K562 (cell line): ENCODE data around the gene PRKAG2. TPM values are rescaled to one million over a fixed set of nuclear protein-coding genes. Genes with fewer than 3 reads are reported as not detected.

Experiments used
- ATAC-seq: fragments of 200-7000 bp; cut with Tn5 transposase; 3 replicates; pipeline ENCODE4 v1.9.1; 2020; ENCODE audit warnings: moderate library complexity
- BruUV-seq: library from RNA; stranded (reverse); fragments of 400-500 nt; replicated peaks from 2 replicates; lab custom pipeline; 2021; lab: Mats Ljungman, UMichigan
- CTCF ChIA-PET: fragments of 300-600 bp; formaldehyde crosslinking; extraction: SDS; loops from one replicate; lab custom pipeline; 2021; ENCODE audit warnings: low intra/inter-chr PET ratio; lab: Yijun Ruan, JAX
- POLR2A ChIA-PET: fragments of 300-600, 350-650 bp; sonication (Branson Sonifier 250); formaldehyde crosslinking; extraction: SDS; loops from one replicate; lab custom pipeline; 2021; ENCODE audit warnings: antibody characterized with exemption, inconsistent platforms; lab: Yijun Ruan, JAX
- DNase-seq, 4 experiments: peaks; one replicate each; pipeline versions ENCODE4 v3.0.0 to v3.0.0-alpha.2; 2011 to 2018; ENCODE audit warnings: low spot score in 3 of 4, mixed read lengths in 3 of 4; ENCODE audit errors: extremely low read depth in 1 of 4
- FAIRE-seq: peaks from 2 replicates; lab custom pipeline; 2011; peaks lifted over from hg19 to GRCh38; lab: Jason Lieb, UNC
- H2AFZ ChIP-seq: 2 replicates; pipeline ENCODE4 v1.6.0; 2011; ENCODE audit warnings: low read depth, low read length, control low read depth, inconsistent platforms
- H3K27ac ChIP-seq: fragments of 200-600 bp; 3 replicates; pipeline ENCODE4 v1.8.0; 2011; ENCODE audit warnings: low read depth, mild to moderate bottlenecking, control low read depth, inconsistent platforms, low read length, moderate library complexity, mixed read lengths; ENCODE audit errors: extremely low read depth
- H3K27me3 ChIP-seq, 2 experiments: fragments of 300-600 bp in 1 of 2; 2 replicates in 1 of 2; 3 replicates in 1 of 2; pipeline versions ENCODE4 v1.6.0 to v1.8.0; 2011; ENCODE audit warnings: inconsistent platforms in 2 of 2, low read length in 2 of 2, mild to moderate bottlenecking in 1 of 2, mixed read lengths in 1 of 2, moderate library complexity in 1 of 2; ENCODE audit not compliant: control insufficient read depth in 2 of 2, insufficient read depth in 2 of 2
- H3K36me3 ChIP-seq: fragments of 300-600 bp; 3 replicates; pipeline ENCODE4 v1.8.0; 2011; ENCODE audit warnings: mild to moderate bottlenecking, low read length, inconsistent platforms; ENCODE audit not compliant: control insufficient read depth, insufficient read depth
- H3K4me1 ChIP-seq, 2 experiments: fragments of 200-600 bp in 1 of 2; replicated peaks in 1 of 2; 2 replicates in 1 of 2; 3 replicates in 1 of 2; pipeline versions ENCODE4 v1.5.1 to v1.8.0; 2011; ENCODE audit warnings: inconsistent platforms in 2 of 2, low read length in 2 of 2, mild to moderate bottlenecking in 1 of 2, mixed read lengths in 1 of 2, moderate library complexity in 1 of 2; ENCODE audit not compliant: control insufficient read depth in 2 of 2, insufficient read depth in 2 of 2
- H3K4me2 ChIP-seq: 2 replicates; pipeline ENCODE4 v1.6.1; 2011; ENCODE audit warnings: low read length, control low read depth, inconsistent platforms, mixed read lengths; ENCODE audit not compliant: insufficient read depth
- H3K4me3 ChIP-seq: fragments of 200-600 bp; sonication (generic), shearing (Covaris generic); 2 replicates; pipeline ENCODE4 v1.5.1; 2016; ENCODE audit warnings: control low read depth, inconsistent platforms
- H3K79me2 ChIP-seq: fragments of 200-600 bp; 3 replicates; pipeline ENCODE4 v1.8.0; 2011; ENCODE audit warnings: low read length, inconsistent platforms; ENCODE audit not compliant: control insufficient read depth, insufficient read depth
- H3K9ac ChIP-seq, 2 experiments: 2 replicates each; pipeline versions ENCODE4 v1.6.0 to v1.6.1; 2011; ENCODE audit warnings: low read depth in 2 of 2, low read length in 2 of 2, control low read depth in 1 of 2, inconsistent platforms in 1 of 2, mild to moderate bottlenecking in 1 of 2, mixed read lengths in 1 of 2; ENCODE audit not compliant: insufficient read depth in 1 of 2
- H3K9me1 ChIP-seq: one replicate; pipeline ENCODE4 v1.6.0; 2011; ENCODE audit warnings: inconsistent platforms, mild to moderate bottlenecking, low read length, moderate library complexity; ENCODE audit not compliant: control insufficient read depth, insufficient read depth
- H3K9me3 ChIP-seq: replicated peaks from 2 replicates; pipeline ENCODE4 v1.5.1; 2011; ENCODE audit warnings: low read depth, low read length, inconsistent platforms; ENCODE audit not compliant: control insufficient read depth, insufficient read depth
- H4K20me1 ChIP-seq: replicated peaks from 2 replicates; pipeline ENCODE4 v1.6.1; 2011; ENCODE audit warnings: low read length, inconsistent platforms, mixed read lengths; ENCODE audit not compliant: control insufficient read depth, insufficient read depth
- ATF6 ChIP-seq: sonication (generic); formaldehyde crosslinking; IDR thresholded peaks from 2 replicates; pipeline ENCODE4 v1.4.0; 2020; ENCODE audit warnings: mild to moderate bottlenecking, missing genetic modification reagents
- CBFA2T2 ChIP-seq: fragments of 450-650 bp; conservative IDR thresholded peaks from 2 replicates; pipeline ENCODE4 v1.6.1; 2017; ENCODE audit warnings: mild to moderate bottlenecking
- CBFA2T3 ChIP-seq: fragments of 450-650 bp; IDR thresholded peaks from 2 replicates; pipeline ENCODE4 v1.6.1; 2017
- CBX3 ChIP-seq, 2 experiments: IDR thresholded peaks; 1 replicate in 1 of 2; 2 replicates in 1 of 2; pipeline ENCODE4 v1.6.1; 2012; ENCODE audit warnings: inconsistent platforms in 2 of 2, low read length in 2 of 2, borderline replicate concordance in 1 of 2, control low read depth in 1 of 2
- DIDO1 ChIP-seq: fragments of 450-650 bp; IDR thresholded peaks from 2 replicates; pipeline ENCODE4 v1.6.1; 2016; ENCODE audit warnings: low read depth, missing biosample characterization, missing genetic modification characterization
- ETV5 ChIP-seq: sonication (generic); formaldehyde crosslinking; IDR thresholded peaks from 2 replicates; pipeline ENCODE4 v1.4.0; 2020; ENCODE audit warnings: low read depth, mild to moderate bottlenecking, missing genetic modification reagents
- GTF2B ChIP-seq: IDR thresholded peaks from 2 replicates; pipeline ENCODE4 v1.6.1; 2011; ENCODE audit not compliant: insufficient read length; ENCODE audit errors: extremely low read depth
- HNRNPK ChIP-seq: fragments of 200-400 bp; formaldehyde crosslinking; IDR thresholded peaks from one replicate; pipeline ENCODE4 v1.6.1; 2018; ENCODE audit warnings: mild to moderate bottlenecking, low read depth, low read length; ENCODE audit not compliant: poor library complexity, severe bottlenecking
- HOXB6 ChIP-seq: fragments of 250-450 bp; sonication (Bioruptor Pico); IDR thresholded peaks from 2 replicates; pipeline ENCODE4 v1.5.1; 2022; ENCODE audit warnings: mild to moderate bottlenecking, borderline replicate concordance
- MEIS2 ChIP-seq: fragments of 450-650 bp; IDR thresholded peaks from 2 replicates; pipeline ENCODE4 v1.6.1; 2014; ENCODE audit warnings: mild to moderate bottlenecking; ENCODE audit not compliant: partially characterized antibody
- PCBP1 ChIP-seq: fragments of 200-400 bp; formaldehyde crosslinking; IDR thresholded peaks from 2 replicates; pipeline ENCODE4 v1.6.1; 2018; ENCODE audit warnings: mild to moderate bottlenecking, low read depth, low read length; ENCODE audit not compliant: poor library complexity, severe bottlenecking
- PKNOX1 ChIP-seq: fragments of 450-650 bp; IDR thresholded peaks from 2 replicates; pipeline ENCODE4 v1.6.1; 2016
- SMAD4 ChIP-seq: fragments of 250-450 bp; sonication (Bioruptor Pico); conservative IDR thresholded peaks from 2 replicates; pipeline ENCODE4 v1.8.0; 2021; ENCODE audit warnings: inconsistent platforms, mild to moderate bottlenecking, moderate library complexity
- TFAP4 ChIP-seq: sonication (generic); formaldehyde crosslinking; IDR thresholded peaks from 2 replicates; pipeline ENCODE4 v1.8.0; 2022; ENCODE audit warnings: missing genetic modification reagents, mild to moderate bottlenecking, moderate library complexity, borderline replicate concordance
- U2AF1 ChIP-seq: fragments of 200-400 bp; formaldehyde crosslinking; optimal IDR thresholded peaks from 2 replicates; pipeline ENCODE3; 2017; ENCODE audit warnings: mild to moderate bottlenecking, low read depth, low read length, moderate library complexity
- ZNF766 ChIP-seq: fragments of 200-800 bp; sonication (Bioruptor generic); conservative IDR thresholded peaks from 2 replicates; pipeline ENCODE4 v1.6.1; 2016; ENCODE audit warnings: missing genetic modification characterization, missing compliant biosample characterization
- WGBS: fragments of 100-300 bp; shearing (Covaris generic); methylation state at CpG from one replicate; pipeline ENCODE4 v1.1.6; 2016; ENCODE audit warnings: low coverage, mixed read lengths; ENCODE audit not compliant: insufficient coverage; ENCODE audit errors: missing lambda C conversion rate; 5-methylcytosine and 5-hydroxymethylcytosine counted together
- in situ Hi-C: fragments of 300-500 bp; cut with MboI; formaldehyde crosslinking; loops from 4 replicates; pipeline ENCODE4 v1.15.0; 2018; ENCODE audit warnings: inconsistent platforms, mixed read lengths
- intact Hi-C: fragments of 100-400 bp; cut with micrococcal nuclease; formaldehyde crosslinking; loops from 2 replicates; pipeline ENCODE4 v1.14.2; 2022
- polyA plus RNA-seq, 8 experiments: library from polyadenylated mRNA; depleted of rRNA in 4 of 8; stranded (reverse) in 5 of 8; unstranded in 3 of 8; fragments of >200 nt; fragmentation: Nextera tagmentation in 2 of 8; fragmentation: Illumina TruSeq in 1 of 8; extraction: Ambion mirVana in 2 of 8; extraction: Trizol in 1 of 8; gene quantifications; 2 replicates each; pipeline versions ENCODE4 v1.2.1 to v1.2.3, GENCODE V29; 2011 to 2014; ENCODE audit warnings: inconsistent platforms in 1 of 8, missing spikeins in 1 of 8
- total RNA-seq, 7 experiments: library from RNA; depleted of rRNA in 6 of 7; stranded (reverse); fragments of >200 nt in 6 of 7; fragmentation: Illumina TruSeq in 2 of 7; extraction: Trizol in 2 of 7; gene quantifications; 2 replicates each; pipeline versions ENCODE4 v1.2.1 to v1.2.3, GENCODE V29; 2011 to 2021; ENCODE audit warnings: low replicate concordance in 1 of 7

Gene PRKAG2
- total and polyA plus RNA-seq, 9 of the 15 experiments (the other 6 are each of a cell fraction or from before 2014, with no cell fraction given): 0.99 to 5.6 (median 3.3) TPM

- peaks cover 0 to 2% of the 10 kb centered on the region in 2 experiments; a peak in 2 of 5 replicates for H3K4me1 ChIP-seq
- H3K9me3 ChIP-seq: peaks cover 9% of the 10 kb centered on the region
- no peak overlapping the region for H3K9ac ChIP-seq
- peak overlapping the region; percentile 45; the same call in 1 of the 2 replicates for H3K4me2 ChIP-seq
- POLR2A ChIA-PET: no interaction called here
- in situ Hi-C loops: no loop called here
- H3K9me1 ChIP-seq: no peaks in the 10 kb centered on the region
- H3K27me3 ChIP-seq: peaks cover 56 to 89% of the 10 kb centered on the region in 2 experiments
- no peak overlapping the region for H3K4me3 ChIP-seq
- peak overlapping the region; percentile 25 for H2AFZ ChIP-seq
- H3K36me3 ChIP-seq: no peaks in the 10 kb centered on the region
- H4K20me1 ChIP-seq: 0 out of 2 replicates have a peak, but pooled peaks cover 3% of the 10 kb centered on the region
- no peaks in the 10 kb centered on the region for H3K79me2 ChIP-seq
- no TSS peak for BruUV-seq
- 4% methylated on average over 17 of the region's 17 CpGs for WGBS
- ATAC-seq (peak; percentile 78), DNase-seq (peak; percentile 27 to 59 (median 48)), FAIRE-seq (no peak)
- CTCF ChIA-PET: no interaction called here
- H3K27ac ChIP-seq: no peak overlapping the region
- intact Hi-C loops: loop anchor here (2.0 to 5.0 kb wide), 2 partner anchors 78 to 133 kb away; no protein-coding TSS in a partner anchor
- TF ChIP-seq CBX3 (IDR thresholded peaks at IDR 0.05; ENCODE audit: borderline replicate concordance in 1 of 2, low read length in 2 of 2) (peak in 1 of 2 experiments; percentile 36; a peak in 1 of 3 replicates), U2AF1 (no peak), TFAP4 (CRISPR knock-in tag) (peak; percentile 56; the same call in 1 of the 2 replicates), CBFA2T3 (0 out of 2 replicates have a peak, but pooled peaks have one; percentile 10), PKNOX1 (peak; percentile 81), ETV5 (CRISPR knock-in tag) (0 out of 2 replicates have a peak, but pooled peaks have one; percentile 43), ZNF766 (CRISPR knock-in tag) (peak; percentile 59; the same call in 1 of the 2 replicates), HOXB6 (CRISPR knock-in tag) (0 out of 2 replicates have a peak, but pooled peaks have one; percentile 53), GTF2B (no peak), CBFA2T2 (0 out of 2 replicates have a peak, but pooled peaks have one; percentile 16), SMAD4 (CRISPR knock-in tag) (peak; percentile 34; the same call in 1 of the 2 replicates), MEIS2 (peak; percentile 45), HNRNPK (no peak), DIDO1 (tag) (no peak), ATF6 (CRISPR knock-in tag) (0 out of 2 replicates have a peak, but pooled peaks have one; percentile 37), PCBP1 (no peak)
These were observed 171.8 kb downstream of the PRKAG2 start for GRCh38 chr7:151704960-151705635.
